Aorta (tissue), 5 donors: Measurements from ENCODE around the gene MAEA. TPM values are rescaled to one million over a fixed set of nuclear protein-coding genes. Genes with fewer than 3 reads are reported as not detected.
A peak's percentile ranks its signal among the peaks of the same experiment; 100 is the strongest.
"Not testable (repeated sequence)": the region's sequence is repeated elsewhere in the genome, so short reads cannot be mapped to it uniquely, and the experiment has no call there.

Source experiments
- ATAC-seq: fragments of 200-7000 bp; cut with Tn5 transposase; one replicate; pipeline ENCODE4 v1.9.1; 2022; ENCODE audit warnings: moderate library complexity; ENCODE audit not compliant: low FRiP score
- DNase-seq, 2 donors: peaks; one replicate each; pipeline ENCODE4 v3.0.0-alpha.2; 2020
- H3K27ac ChIP-seq, 2 donors: one replicate each; pipeline ENCODE4 v1.5.1; 2013; ENCODE audit warnings: low read length in 2 of 2, mild to moderate bottlenecking in 2 of 2, moderate library complexity in 2 of 2, control low read depth in 1 of 2, inconsistent platforms in 1 of 2, low read depth in 1 of 2
- H3K27me3 ChIP-seq, 2 donors: one replicate each; pipeline ENCODE4 v1.6.1; 2013; ENCODE audit warnings: control low read depth in 1 of 2, low read length in 1 of 2, mild to moderate bottlenecking in 1 of 2, moderate library complexity in 1 of 2; ENCODE audit not compliant: insufficient read depth in 2 of 2, control insufficient read depth in 1 of 2
- H3K36me3 ChIP-seq, 2 donors: one replicate each; pipeline ENCODE4 v1.6.1; 2013; ENCODE audit warnings: control low read depth in 1 of 2, low read length in 1 of 2, mild to moderate bottlenecking in 1 of 2; ENCODE audit not compliant: insufficient read depth in 2 of 2, control insufficient read depth in 1 of 2
- H3K4me1 ChIP-seq, 2 donors: one replicate each; pipeline ENCODE4 v1.6.1; 2013; ENCODE audit warnings: low read length in 2 of 2, control low read depth in 1 of 2, mild to moderate bottlenecking in 1 of 2, moderate library complexity in 1 of 2; ENCODE audit not compliant: insufficient read depth in 2 of 2, control insufficient read depth in 1 of 2
- H3K4me3 ChIP-seq, 2 donors: one replicate each; pipeline ENCODE4 v1.5.1; 2013; ENCODE audit warnings: low read length in 2 of 2, control low read depth in 1 of 2, mild to moderate bottlenecking in 1 of 2
- H3K9me3 ChIP-seq: one replicate; pipeline ENCODE4 v1.6.1; 2013; ENCODE audit warnings: mild to moderate bottlenecking, low read length; ENCODE audit not compliant: control insufficient read depth
- WGBS, 2 donors: extraction: QIAGEN DNeasy Blood & Tissue Kit; methylation state at CpG; one replicate each; pipeline ENCODE4 v1.1.7; 2013; 5-methylcytosine and 5-hydroxymethylcytosine counted together
- intact Hi-C, 2 donors: fragments of 100-400 bp; cut with DNase I; formaldehyde crosslinking; loops; one replicate each; pipeline versions ENCODE4 v1.14.2 to v1.15.0; 2022
- polyA plus RNA-seq, 2 donors: library from polyadenylated mRNA; stranded (reverse); fragments of 200-250 nt; gene quantifications; one replicate each; pipeline ENCODE4 v1.2.3, GENCODE V29; 2013
- total RNA-seq, 2 donors: library from RNA; stranded (reverse); fragmentation: NEBNext Ultra II Directional; extraction: Animal tissue kit (Norgen Biotek cat#: 25700); gene quantifications; one replicate each; pipeline ENCODE4 v1.2.1, GENCODE V29; 2021
- donor health status: healthy with polysubstance abuse.
- donor health status: Bipolar disorder and iron deficiency.
- donor health status: DM: no; HTN: no; CAD: no.
- donor health status: DM: no; HTN: no; CAD: no.
- donor health status: DM: yes; HTN: yes; CAD: no.

The MAEA gene
- total and polyA plus RNA-seq, 4 donors: 32.4 to 62.0 (median 55.5) TPM

DNA sequence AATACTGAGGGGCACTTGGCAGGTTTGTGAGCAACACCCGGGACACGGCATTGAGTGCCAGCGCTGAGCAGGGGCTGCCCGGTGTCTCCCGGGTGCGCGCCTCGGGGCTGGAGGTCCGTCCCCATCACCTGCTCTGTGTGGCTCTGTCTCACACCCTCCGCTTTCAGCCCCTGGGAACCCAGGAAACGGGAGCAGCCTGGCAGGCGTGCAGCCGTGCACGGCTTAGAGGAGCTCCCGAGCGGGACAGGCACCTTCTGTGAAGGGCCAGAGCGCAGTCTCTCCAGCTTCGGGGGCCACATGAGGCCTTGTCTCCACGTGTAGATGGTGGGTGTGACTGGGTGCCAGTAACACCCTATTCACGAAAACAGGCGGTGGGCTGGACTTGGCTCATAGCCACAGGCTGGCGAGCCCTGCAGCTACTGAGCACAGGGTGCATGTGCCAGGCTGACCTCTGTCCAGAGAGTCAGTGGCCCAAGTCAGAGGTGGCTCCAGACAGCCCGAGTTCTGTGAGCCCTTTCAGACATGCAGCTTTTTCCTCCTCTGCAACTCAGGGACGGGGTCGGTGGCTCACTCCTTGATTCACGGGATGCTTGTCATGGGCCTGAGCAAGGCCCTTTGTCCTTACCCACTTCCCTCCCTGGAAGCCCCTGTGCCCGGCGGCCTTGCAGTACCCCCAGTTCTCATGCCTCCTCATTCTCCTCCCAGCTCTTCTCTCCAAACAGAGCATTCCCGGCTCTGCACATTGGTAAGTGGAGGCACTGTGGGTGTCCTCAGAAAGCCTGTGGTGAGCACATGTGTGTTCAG lies 80.8 kb downstream of the MAEA start:
- Histone ChIP-seq H3K27me3 (no peaks in the 10 kb centered on the region), H3K27ac (no peak overlapping the region), H3K4me1 (no peaks in the 10 kb centered on the region), H3K9me3 (no peaks in the 10 kb centered on the region), H3K36me3 (no peaks in the 10 kb centered on the region), H3K4me3 (no peak overlapping the region)
- peak; percentile 29 to 59 for DNase-seq
- no peak for ATAC-seq
- intact Hi-C loops: no loop called here
- WGBS, 2 donors: 92% methylated on average over 29 of the region's 29 CpGs

DNA sequence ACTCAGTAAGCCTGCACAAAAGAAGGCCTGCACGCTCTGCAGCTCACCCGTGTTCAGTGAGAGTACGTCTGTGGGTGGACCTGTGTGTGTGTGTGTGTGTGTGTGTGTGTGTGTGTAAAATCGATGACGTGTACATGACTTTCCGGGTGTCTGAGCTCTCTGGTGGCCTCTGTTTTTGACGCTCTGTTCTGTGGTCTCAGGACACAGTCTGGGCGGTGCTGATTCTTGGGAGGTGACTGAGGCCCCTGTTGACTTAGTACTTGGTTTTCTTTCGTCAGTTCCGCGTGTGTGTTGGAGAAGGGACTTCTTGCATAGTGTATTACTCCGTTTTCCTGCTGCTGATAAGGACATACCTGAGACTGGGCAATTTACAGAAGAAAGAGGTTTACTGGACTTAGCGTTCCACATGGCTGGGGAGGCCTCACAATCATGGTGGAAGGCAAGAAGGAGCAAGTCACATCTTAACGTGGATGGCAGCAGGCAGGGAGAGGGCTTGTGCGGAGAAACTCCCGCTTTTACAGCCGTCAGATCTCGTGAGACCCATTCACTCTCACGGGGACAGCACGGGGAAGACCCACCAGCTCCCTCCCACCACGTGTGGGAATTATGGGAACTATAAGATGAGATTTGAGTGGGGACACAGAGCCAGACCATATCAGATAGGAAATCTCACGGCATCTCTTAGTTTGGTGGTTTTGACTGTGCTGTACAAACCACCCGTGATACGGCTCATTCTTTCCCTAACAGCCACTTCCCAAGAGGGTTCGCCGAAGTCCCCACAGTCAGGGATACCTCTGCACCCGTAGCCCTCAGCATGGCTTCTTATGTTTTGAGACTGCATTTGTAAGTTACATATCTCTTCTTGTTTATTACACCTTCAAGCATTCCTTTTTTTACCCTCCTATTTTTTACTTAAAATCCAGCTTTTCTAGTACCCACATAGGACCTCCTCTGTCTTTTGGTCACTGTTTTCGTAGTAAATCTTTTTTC lies 81.8 kb downstream of the MAEA start:
- intact Hi-C loops: no loop called here
- Histone ChIP-seq H3K27ac (no peak overlapping the region), H3K4me3 (no peak overlapping the region), H3K27me3 (no peaks in the 10 kb centered on the region), H3K36me3 (peaks cover 0 to 1% of the 10 kb centered on the region in 2 donors), H3K9me3 (no peaks in the 10 kb centered on the region), H3K4me1 (no peaks in the 10 kb centered on the region)
- ATAC-seq (no peak), DNase-seq (peak in 1 of 2 donors; percentile 14)
- WGBS, 2 donors: 91 to 95% methylated on average over 28 of the region's 28 CpGs

DNA sequence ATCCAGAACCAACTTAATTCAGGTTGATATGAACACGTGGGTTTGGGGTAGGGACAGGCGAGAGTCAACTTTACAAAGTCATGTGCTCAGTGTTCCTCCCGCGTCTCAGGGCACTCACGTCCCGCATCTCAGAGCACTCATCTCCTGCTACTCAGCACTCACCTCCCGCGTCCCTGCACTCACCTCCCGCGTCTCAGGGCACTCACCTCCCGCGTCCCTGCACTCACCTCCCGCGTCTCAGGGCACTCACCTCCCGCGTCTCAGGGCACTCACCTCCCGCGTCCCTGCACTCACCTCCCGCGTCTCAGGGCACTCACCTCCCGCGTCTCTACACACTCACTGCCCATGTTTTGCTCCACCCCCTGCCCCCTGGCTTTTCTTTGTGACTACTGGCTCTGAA lies 82.9 kb downstream of the MAEA start:
- H3K36me3 ChIP-seq, intact Hi-C loops, H3K9me3 ChIP-seq, ATAC-seq, H3K4me1 ChIP-seq, H3K27ac ChIP-seq, H3K4me3 ChIP-seq, H3K27me3 ChIP-seq: not testable (repeated sequence)
- 81 to 92% methylated on average over 14 to 22 of the region's 22 CpGs for WGBS, 2 donors
- DNase-seq: peak in 1 of 2 donors; percentile 6

DNA sequence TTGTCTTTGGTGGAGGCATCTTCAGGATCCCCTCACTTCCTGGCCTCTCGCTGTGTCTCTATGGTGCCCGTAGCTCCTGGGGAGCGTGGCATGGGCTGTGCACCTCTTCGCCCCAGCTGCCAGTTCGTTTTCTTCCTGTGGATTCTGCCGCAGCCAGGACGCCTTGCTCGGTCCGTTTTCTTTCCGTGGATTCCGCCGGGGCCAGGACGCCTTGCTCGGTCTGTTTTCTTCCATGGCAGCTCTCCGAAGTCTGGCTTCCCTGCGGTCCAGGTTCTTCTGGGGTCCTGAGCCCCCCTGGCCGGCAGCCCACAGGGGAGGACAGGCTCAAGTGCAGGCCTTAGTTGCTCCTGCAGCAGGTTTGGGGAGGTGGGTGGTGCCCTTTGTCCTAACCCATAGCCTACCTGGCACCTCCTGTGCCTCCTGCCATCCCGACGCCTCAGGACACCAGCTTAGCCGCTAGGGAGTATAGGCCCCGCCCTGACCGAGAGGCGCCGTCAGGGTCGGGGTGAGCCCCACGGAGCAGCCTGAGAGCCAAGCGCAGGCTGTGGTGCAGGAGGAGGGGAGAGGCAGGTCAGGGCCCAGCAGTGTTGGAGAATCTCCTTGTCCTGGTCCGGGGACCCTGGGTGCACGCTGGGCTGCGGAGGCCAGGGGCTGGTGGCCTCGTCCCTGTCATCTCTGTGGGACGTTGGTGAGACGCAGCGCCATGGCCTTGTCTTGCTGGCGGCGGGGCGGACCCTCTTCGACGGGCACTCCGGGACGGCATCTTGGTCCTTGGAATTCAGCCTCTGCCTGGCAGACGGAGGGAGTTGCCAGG lies 84.4 kb downstream of the MAEA start:
- ATAC-seq: no peak
- no peaks in the 10 kb centered on the region for H3K9me3 ChIP-seq
- H3K27ac ChIP-seq: no peak overlapping the region
- H3K36me3 ChIP-seq: peaks cover 0 to 1% of the 10 kb centered on the region in 2 donors
- intact Hi-C loops: no loop called here
- no peak overlapping the region for H3K4me3 ChIP-seq
- no peaks in the 10 kb centered on the region for H3K4me1 ChIP-seq
- 94 to 96% methylated on average over 42 of the region's 42 CpGs for WGBS, 2 donors
- no peaks in the 10 kb centered on the region for H3K27me3 ChIP-seq
- DNase-seq: peak; percentile 42 to 68

DNA sequence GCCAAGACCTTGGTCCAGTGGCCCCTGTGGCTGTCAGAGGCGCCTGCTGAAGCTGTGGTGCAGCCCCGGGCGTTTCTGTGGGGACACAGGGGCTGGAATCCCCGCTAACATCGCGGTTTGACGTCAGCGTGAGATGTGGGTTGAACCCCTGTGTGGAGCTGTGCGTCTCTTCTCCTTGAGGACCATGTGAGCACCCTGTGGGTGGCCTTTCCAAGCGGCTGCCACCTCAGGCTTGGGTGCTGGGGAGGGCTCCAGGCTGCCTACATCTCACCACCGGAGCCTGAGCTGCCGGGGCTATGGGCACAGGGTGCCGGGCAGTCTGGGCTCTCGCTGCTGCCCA lies 85.0 kb downstream of the MAEA start:
- Histone ChIP-seq H3K36me3 (peaks cover 0 to 1% of the 10 kb centered on the region in 2 donors), H3K4me1 (no peaks in the 10 kb centered on the region), H3K27ac (no peak overlapping the region), H3K4me3 (no peak overlapping the region), H3K9me3 (no peaks in the 10 kb centered on the region), H3K27me3 (no peaks in the 10 kb centered on the region)
- WGBS, 2 donors: 94 to 96% methylated on average over 14 of the region's 14 CpGs
- intact Hi-C loops: no loop called here
- ATAC-seq (no peak), DNase-seq (no peak)

DNA sequence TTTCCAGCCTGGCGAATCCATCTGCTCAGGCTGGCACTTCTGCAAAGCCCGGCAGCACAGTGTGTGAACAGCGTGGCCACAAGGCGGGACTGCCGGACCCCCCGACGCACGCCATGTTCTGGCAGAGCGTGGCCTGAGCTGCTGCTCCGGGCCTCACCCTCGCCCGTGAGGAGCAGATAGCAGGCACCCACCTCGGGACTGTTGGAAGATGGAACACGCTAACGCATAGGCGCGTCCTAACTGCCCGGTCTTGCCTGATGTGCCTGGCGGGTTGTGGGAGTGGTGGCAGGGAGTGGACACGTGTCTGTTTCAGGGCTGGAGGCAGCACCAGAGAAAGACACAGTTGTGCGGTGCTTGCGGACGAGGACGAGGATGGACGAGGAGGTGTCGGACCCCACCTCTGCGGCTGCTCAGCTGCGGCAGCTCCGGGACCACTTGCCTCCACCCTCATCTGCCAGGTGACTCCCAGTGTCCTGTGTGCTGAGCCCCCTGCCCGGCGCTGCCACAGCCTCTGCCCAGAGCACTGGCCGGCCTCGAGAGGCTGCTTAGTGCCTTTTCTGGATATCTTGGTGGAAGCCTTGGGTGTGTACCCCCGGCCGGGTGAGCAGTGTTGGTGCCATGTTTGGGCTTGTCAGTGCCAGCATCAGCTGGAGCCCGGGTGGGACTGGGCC lies 85.5 kb downstream of the MAEA start:
- peak; percentile 43 to 64 for DNase-seq
- Histone ChIP-seq H3K27ac (no peak overlapping the region), H3K4me1 (no peaks in the 10 kb centered on the region), H3K36me3 (peaks cover 0 to 1% of the 10 kb centered on the region in 2 donors), H3K27me3 (no peaks in the 10 kb centered on the region), H3K4me3 (no peak overlapping the region), H3K9me3 (no peaks in the 10 kb centered on the region)
- no peak for ATAC-seq
- intact Hi-C loops: no loop called here
- 95 to 96% methylated on average over 36 of the region's 36 CpGs for WGBS, 2 donors

DNA sequence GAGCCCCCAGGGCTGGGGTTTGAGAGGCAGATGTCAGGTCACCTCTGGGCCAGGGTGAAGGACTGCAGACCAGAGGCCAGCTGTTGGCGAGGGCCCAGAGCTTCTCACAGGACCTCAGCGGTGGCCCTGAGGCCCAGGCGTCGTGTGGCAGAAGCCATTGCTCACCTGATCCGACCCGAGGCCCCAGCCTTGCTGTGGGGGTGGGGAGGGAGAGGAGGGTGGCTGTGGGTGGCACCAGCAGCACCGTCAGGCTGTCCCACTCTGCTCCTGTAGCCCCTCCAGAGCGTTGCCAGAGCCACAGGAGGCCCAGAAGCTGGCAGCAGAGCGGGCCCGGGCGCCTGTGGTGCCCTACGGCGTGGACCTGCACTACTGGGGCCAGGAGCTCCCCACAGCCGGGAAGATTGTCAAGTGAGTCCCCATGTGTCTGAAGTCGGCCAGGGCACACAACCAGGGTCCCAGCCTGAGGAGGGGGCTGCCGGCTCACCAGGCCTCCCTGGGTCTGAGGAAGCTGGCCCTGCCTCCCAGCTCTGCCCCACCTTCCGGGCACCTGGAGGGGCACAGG lies 86.2 kb downstream of the MAEA start:
- WGBS, 2 donors: 87 to 90% methylated on average over 15 to 17 of the region's 17 CpGs
- no peak overlapping the region for H3K4me3 ChIP-seq
- peak; percentile 32 for DNase-seq
- H3K36me3 ChIP-seq: peaks cover 0 to 1% of the 10 kb centered on the region in 2 donors
- no peaks in the 10 kb centered on the region for H3K4me1 ChIP-seq
- no peaks in the 10 kb centered on the region for H3K9me3 ChIP-seq
- no peak for ATAC-seq
- H3K27me3 ChIP-seq: no peaks in the 10 kb centered on the region
- intact Hi-C loops: no loop called here
- no peak overlapping the region for H3K27ac ChIP-seq
